ENCODE results near the gene TMBIM4.

DNA sequence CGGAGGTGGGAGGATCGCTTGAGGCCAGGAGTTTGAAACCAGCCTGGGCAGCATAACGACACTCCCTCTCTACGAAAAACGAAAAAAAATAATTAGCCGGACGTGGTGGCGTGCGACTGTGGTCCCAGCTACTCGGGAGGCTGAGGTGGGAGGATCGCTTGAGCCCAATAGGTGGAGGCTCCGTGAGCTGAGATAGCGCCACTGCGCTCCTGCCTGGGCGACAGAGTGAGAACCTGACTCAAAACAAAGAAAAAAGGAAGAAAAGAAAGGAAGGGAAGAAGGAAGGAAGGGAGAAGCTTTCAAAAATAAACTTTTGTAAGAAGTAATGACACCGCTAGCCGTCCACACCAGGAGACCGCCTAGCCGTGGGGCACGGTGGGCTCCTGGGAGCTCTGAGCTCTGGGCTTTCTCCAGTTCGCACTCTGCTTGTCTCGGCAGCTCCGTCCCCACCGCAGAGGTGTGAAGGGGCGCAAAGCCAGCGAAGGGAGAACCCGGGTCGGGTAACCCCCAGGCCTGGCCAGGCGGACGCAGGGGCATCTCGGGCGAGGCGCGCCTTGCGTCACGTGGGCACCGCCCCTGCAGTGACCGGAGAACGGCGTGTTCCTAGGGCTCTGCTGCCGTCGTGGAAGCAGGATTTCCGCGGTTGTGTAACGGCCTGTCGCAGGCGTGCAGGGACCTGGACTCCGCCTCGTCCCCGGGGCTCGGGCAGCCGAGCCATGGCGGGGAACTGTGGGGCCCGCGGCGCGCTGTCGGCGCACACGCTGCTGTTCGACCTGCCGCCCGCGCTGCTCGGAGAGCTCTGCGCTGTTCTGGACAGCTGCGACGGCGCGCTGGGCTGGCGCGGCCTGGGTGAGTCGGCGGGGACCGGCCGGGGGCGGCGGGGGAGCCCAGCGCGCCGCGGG lies 19.0 kb upstream of the TMBIM4 start, which contains the start of gene IRAK3:
- no peak for TF ChIP-seq CTCF (IDR thresholded peaks at IDR 0.05)
- TF ChIP-seq SIN3A (IDR thresholded peaks at IDR 0.05; ENCODE audit: borderline replicate concordance, insufficient read depth, low read depth, low read length), result no peak
- TF ChIP-seq POLR2AphosphoS5 (IDR thresholded peaks at IDR 0.05; ENCODE audit: low read depth, low read length), result no peak
- TF ChIP-seq REST (IDR thresholded peaks at IDR 0.05; ENCODE audit: insufficient read depth in 1 of 2, low read depth in 2 of 2, low read length in 1 of 2), result no peak
- TF ChIP-seq TCF7L2 (IDR thresholded peaks at IDR 0.05; ENCODE audit: low read depth, low read length), result no peak
